GM21737 (cell line): ENCODE data around the gene DRP2.
"Not testable (repeated sequence)": the region's sequence is repeated elsewhere in the genome, so short reads cannot be mapped to it uniquely, and the experiment has no call there.

ENCODE experiments used
- ATAC-seq: cut with Tn5 transposase; IDR thresholded peaks from one replicate; pipeline ENCODE4 v1.9.1; 2021; ENCODE audit warnings: mild to moderate bottlenecking, moderate library complexity; ENCODE audit not compliant: unreplicated experiment

Gene DRP2

DNA sequence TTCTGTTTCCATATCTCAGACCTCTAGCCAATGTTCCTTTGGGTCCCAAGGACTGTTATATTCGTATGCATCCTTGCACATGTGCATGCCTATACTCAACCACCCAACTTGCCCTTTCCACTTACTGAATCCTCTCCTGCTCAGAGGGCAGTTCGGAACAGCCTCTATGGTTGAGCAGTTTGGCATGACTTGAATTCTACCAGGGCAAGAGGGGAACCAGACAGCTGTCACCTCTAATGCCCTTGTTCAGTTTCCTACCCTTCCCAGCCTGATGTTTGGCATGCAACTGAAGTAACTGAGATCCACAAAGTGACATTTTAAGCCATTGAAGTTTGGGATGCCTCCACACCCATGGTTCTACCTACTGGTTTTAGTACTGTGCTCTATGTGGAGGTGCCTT lies 17.5 kb downstream of the DRP2 start:
- ATAC-seq: no peak

DNA sequence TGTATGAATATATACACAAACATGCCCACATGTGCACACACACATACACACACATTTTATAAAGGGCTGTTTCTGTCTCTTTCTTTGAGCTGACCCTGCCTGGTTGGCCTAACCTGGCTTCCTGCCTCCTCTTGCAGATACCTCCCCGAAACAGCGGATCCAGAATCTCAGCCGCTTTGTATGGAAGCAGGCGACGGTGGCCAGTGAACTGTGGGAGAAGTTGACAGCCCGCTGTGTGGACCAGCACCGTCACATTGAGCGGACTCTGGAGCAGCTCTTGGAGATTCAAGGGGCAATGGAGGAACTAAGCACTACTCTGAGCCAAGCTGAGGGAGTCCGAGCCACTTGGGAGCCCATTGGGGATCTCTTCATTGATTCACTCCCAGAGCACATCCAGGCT lies 21.9 kb downstream of the DRP2 start:
- ATAC-seq: no peak

DNA sequence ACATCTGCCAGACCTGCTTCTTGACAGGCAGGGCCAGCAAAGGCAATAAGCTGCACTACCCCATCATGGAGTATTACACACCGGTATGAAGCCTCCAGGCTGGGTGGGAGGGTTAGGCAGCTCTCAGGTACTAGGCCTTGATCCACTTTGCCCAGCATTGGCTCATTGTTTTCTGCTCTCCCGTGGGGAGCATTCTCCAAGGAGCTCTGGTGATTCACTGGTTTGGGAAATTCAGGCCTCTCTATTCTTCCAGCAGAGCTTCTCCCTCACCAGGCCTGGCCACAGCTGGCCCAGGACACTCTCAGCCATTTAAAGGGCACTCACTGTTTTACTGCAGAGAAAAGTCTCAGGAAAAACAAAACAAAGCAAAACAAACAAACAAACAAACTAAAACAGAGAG lies 33.0 kb downstream of the DRP2 start:
- ATAC-seq: no peak

DNA sequence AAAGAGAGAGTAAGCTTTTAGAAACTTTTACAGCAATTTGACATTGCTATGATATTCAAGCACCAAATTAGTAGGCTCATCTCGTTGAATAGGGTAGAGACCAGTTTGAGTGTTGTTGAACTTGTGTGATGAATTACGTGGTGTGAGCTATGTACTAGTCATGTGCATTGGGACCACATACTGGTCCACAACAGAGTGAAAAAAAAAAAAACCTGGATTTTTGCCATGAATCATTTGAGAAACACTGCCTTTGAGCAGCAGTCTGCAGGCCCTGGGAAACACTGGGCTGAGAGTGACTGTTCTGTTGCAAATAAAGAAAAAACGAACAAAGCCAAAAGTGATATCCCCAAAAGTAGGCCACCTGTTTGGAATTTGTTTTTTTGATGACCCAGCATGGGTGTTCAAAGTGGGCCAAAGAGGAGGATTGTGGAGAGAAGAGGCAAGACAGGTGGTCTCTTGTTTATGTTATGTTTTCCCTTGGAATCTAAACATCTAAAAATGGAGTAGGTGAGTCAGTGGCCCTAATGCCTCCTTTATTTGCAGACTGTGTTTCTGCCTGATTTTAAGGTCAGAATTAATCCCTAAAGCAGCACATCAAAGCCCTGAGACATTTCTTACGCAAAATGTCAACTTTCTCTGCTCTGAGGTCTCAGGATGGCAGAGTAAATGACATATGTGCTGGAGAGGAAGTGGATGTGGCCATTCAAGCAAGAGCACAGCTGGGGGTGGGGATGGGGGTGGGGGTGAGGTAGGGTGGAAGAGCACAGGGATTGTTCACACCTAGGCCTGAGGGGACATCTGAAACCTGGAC lies 38.1 kb downstream of the DRP2 start:
- ATAC-seq: no peak

DNA sequence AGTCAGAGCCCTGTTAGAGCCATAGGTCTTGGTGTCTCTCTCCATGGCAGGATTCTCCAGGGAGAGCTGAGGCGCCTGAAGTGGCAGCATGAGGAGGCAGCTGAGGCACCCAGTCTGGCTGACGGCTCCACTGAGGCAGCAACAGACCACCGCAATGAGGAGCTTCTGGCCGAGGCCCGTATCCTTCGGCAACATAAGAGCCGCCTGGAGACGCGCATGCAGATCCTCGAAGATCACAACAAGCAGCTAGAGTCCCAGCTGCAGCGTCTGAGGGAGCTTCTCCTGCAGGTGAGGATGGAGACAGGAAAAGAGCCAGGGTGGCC lies 38.6 kb downstream of the DRP2 start:
- ATAC-seq: no peak

DNA sequence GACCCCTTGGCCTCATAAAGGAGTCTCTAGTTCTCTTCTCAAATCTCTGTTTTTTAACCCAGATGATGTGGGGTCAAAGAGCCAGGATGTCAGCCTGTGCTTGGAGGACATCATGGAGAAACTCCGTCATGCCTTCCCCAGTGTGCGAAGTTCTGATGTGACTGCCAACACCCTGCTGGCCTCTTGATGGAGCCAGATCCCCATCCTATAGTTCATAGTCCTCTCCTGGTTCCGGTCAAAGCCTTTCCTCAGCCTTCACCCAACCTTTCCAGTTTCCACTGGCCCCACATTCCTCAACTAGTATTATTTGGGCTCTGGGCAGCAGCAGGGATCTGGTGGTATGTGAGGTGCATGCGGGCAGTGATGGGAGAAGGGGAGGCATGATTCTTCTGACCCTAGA lies 40.8 kb downstream of the DRP2 start:
- ATAC-seq: no peak

DNA sequence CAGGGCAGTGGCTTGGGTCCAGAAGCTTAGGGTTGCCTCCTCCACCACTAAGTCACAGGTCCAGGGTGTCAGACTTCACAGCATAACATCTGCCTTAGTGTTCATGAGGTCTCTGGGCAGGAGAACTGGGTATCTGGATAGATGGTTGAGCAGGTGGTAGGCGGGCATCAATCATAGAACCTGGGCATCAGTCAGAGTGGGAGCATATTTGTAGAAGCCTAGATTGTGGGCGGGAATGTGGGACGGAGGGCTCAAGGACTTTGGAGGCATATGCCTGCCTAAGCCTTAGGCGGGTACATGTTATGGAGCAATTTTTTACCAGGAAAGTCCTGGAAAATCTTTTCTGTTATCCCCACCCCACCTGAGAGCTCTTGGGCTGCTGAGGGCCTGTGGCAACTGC lies 43.0 kb downstream of the DRP2 start:
- ATAC-seq: no peak

DNA sequence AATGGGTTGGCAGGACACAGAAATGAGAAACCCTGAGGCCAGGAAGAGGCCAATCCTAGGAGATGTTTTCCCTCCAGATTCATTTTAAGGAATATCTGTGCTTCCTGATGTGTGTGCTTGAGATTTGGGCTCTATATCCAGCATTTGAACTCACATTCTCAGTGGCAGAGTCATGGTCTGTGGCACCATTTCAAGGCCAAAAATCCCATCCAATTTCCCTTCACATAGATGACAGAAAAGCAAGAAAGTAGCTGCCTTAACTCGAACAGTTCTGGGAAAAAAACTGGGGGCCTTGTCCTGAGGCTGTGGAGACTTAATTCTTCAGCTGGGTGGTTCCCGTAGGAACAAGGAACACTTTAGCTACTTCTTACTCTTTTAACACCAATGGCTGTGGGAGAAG lies 44.2 kb downstream of the DRP2 start:
- ATAC-seq: no peak

DNA sequence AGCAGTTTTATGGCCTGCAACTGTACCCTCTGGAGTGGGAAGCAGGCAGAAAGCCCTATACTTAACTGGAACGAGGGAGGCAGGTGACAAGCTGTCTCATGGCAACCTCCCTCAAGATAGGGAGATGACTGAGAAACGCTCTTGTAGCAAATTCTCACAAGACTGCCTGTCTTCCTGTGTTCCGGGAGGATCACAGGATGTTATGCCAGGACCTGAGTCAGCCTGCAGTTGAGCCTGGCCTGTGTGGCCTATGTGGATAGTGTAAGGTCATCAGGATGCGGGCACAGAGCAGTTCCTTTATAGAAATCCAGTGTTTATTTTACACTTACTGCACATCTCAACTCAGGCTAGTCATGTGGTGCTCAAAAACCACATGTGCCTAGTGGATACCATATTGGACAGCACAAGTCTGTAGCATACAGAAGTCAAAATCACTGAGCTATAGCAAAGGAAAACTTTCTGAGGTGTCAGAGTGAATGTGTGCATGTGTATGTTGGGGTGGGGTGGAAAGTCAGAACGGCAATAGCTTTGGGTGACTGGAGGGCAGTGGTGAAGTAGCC lies 46.4 kb downstream of the DRP2 start:
- no peak for ATAC-seq

DNA sequence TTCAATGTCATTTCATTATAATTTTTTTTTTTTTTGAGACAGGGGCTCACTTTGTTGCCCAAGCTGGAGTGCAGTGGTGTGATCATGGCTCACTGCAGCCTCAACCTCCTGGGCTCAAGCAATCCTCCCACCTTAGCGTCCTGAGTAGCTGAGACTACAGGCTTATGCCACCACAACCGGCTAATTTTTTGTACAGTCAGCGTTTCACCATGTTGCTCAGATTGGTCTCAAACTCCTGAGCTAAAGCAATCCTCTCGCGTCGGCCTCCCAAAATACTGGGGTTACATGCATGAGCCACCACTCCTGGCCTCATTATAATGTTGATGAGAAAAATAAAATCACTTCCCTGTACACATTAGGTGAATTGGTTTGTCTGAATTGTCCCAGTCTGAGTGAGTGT lies 54.6 kb downstream of the DRP2 start:
- ATAC-seq: no peak

DNA sequence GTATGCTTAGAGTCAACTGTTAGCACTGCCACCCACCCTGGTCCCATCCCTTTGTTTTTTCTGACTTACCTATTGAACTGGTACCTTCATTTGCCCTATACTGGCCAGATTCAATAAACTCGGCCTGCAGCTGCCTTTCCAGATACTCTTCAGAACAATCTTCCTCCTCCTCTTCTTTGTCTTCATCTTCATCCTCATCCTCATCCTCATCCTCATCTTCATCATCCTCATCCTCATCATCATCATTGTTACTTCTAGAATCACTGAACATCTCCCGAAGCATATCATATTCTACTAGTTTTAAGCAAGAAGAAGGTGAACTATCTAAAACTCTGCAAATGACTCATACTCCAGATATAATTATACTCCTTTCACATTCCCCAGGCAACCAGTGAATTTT lies 56.7 kb downstream of the DRP2 start:
- no peak for ATAC-seq

DNA sequence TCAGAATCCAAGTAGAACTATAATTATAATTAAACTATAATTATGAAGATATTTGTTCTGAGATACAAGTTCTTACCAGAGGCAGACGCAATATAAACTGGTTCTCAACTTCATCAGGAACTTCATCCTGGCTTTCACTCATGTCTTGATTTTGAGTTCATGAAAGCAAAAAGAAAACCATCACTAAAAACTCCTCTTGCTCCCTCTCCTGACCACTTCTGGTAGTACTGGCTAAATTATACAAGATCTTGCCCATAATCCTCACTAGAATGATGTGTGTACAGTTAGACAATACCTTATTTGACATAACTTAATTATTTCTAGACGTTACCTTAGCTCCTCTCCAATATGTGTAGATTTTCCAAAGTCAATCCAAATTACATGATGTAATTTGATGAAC lies 67.8 kb downstream of the DRP2 start:
- no peak for ATAC-seq

DNA sequence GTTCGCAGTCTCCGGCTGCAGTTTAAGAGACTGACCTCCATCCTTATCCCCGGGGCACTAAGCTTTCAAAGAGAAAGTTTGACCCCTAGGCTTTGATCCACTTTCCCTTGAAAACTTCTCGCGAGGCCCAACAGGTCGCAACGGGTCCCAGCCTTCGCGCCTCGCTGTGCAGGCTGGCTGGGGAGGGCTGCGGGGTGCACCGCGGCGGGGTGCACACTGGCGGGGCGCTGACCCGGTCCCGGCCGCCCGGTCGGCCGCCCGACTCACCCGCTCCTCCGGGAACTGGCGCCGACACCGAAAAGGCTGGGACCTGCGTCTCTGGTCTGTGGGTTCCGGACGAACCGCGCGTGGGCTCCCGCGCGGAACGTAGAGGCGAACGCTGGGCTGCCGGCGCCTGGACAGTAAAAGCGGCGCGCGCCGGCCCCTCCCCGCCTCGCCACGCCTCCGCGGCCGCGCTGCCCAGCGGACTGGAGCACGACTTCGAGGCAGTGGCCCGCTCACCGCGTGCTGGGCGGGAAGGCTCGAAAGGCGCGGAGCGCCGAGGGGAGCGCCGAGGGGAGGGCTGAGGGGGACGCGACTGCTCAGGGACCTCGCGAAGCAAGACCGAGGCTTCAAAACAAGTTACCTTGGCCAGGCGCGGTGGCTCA lies 71.5 kb downstream of the DRP2 start, which contains the start of gene TAF7L:
Gene TAF7L (minus strand): TSS at position 378 of the 647 bp plus-strand sequence. CDS start 3,791 bp downstream, outside the sequence.
- no peak for ATAC-seq

DNA sequence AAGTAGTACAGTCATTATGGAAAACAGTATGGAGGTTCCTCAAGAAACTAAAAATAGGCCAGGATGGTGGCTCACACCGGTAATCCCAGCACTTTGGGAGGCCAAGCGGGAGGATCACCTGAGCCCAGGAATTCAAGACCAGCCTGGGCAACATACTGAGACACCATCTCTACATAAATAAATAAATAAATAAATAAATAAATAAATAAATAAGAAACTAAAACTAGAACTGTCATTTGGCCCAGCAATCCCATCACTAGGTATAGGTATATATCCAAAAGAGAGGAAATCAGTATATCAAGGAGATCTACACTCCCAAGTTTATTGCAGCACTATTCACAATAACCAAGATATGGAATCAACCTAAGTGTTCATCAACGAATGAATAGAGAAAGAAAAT lies 76.0 kb downstream of the DRP2 start:
- not testable (repeated sequence) for ATAC-seq

DNA sequence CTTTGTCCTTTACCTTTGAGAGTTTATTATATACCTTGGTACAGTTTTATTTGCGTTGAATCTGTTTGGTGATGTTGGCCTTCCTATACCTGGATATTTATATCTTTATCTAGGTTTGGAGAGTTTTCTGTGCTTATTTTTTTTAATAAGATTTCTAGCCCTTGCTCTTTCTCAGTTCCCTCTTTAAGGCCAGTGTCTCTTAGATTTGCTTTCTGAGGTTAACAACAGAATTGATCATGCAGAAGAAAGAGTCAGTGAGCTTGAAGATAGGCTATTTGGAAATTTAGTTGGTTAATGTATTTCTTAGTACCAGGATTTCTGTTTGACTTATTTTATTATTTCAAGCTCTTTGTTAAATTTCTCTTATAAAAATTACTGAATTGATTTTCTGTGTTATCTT lies 84.2 kb downstream of the DRP2 start:
- no peak for ATAC-seq
